H1 (cell line): ENCODE results near the gene FBXO45. TPM values are rescaled to one million over a fixed set of nuclear protein-coding genes. Genes with fewer than 3 reads are reported as not detected.

Source experiments
- BRCA1 ChIP-seq: IDR thresholded peaks from 2 replicates; pipeline ENCODE4 v1.6.1; 2012; ENCODE audit warnings: low read depth, low read length, improper control_type of control experiment
- CBX5 ChIP-seq: fragments of 300-800, 300-1000 bp; sonication (generic); IDR thresholded peaks from 2 replicates; pipeline ENCODE4 v1.7.1; 2016; ENCODE audit warnings: antibody characterized with exemption, low read length, low read depth
- CREB1 ChIP-seq: IDR thresholded peaks from 2 replicates; pipeline ENCODE4 v1.6.1; 2012; ENCODE audit warnings: inconsistent platforms
- EP300 ChIP-seq, 2 experiments: IDR thresholded peaks; 1 replicate in 1 of 2; 2 replicates in 1 of 2; pipeline ENCODE4 v1.6.1; 2011 to 2012; ENCODE audit warnings: low read depth in 2 of 2, low read length in 2 of 2, mild to moderate bottlenecking in 2 of 2, borderline replicate concordance in 1 of 2, inconsistent platforms in 1 of 2, moderate library complexity in 1 of 2
- JUN ChIP-seq: IDR thresholded peaks from 2 replicates; pipeline ENCODE4 v1.6.1; 2011; ENCODE audit warnings: low read depth, mild to moderate bottlenecking, improper control_type of control experiment, low read length
- NANOG ChIP-seq: IDR thresholded peaks from 2 replicates; pipeline ENCODE4 v1.6.1; 2011; ENCODE audit warnings: low read length, low read depth, mild to moderate bottlenecking, inconsistent platforms; ENCODE audit not compliant: insufficient read depth, poor library complexity, severe bottlenecking
- SAP30 ChIP-seq: fragments of 300-600 bp; sonication (generic); IDR thresholded peaks from 2 replicates; pipeline ENCODE4 v1.7.1; 2012; ENCODE audit warnings: low read length, moderate library complexity, mild to moderate bottlenecking, inconsistent platforms; ENCODE audit not compliant: insufficient read depth, insufficient replicate concordance
- SIRT6 ChIP-seq: IDR thresholded peaks from one replicate; pipeline ENCODE4 v1.7.1; 2012; ENCODE audit warnings: low read length, inconsistent platforms
- SP1 ChIP-seq: IDR thresholded peaks from 2 replicates; pipeline ENCODE4 v1.6.1; 2011; ENCODE audit warnings: low read depth, low read length
- SUZ12 ChIP-seq: fragments of 200-600 bp; sonication (generic); IDR thresholded peaks from 2 replicates; pipeline ENCODE4 v1.6.1; 2012; ENCODE audit warnings: mild to moderate bottlenecking, inconsistent platforms, low read length, moderate library complexity, mixed read lengths
- ZNF274 ChIP-seq: IDR thresholded peaks from 2 replicates; pipeline ENCODE4 v1.7.0; 2012; ENCODE audit warnings: low read length, borderline replicate concordance; ENCODE audit errors: extremely low read depth
- polyA plus RNA-seq, 7 experiments: library from polyadenylated mRNA; depleted of rRNA in 3 of 7; stranded (reverse) in 5 of 7; unstranded in 2 of 7; fragments of >200 nt in 5 of 7; fragments of 200-250 nt in 2 of 7; gene quantifications; 1 replicate in 5 of 7; 2 replicates in 1 of 7; 4 replicates in 1 of 7; pipeline versions ENCODE4 v1.2.1 to v1.2.3, GENCODE V29; 2011 to 2013; ENCODE audit warnings: missing spikeins in 2 of 7, mixed read lengths in 2 of 7
- total RNA-seq: library from RNA; stranded (reverse); fragmentation: NEBNext Ultra II Directional; extraction: Animal tissue kit (Norgen Biotek cat#: 25700); gene quantifications from 2 replicates; pipeline ENCODE4 v1.2.1, GENCODE V29; 2021
- TF ChIP-seq, protein P1 (sequence below): fragments of 300-600 bp; sonication (generic); IDR thresholded peaks from 2 replicates; pipeline ENCODE4 v1.7.1; 2012; ENCODE audit warnings: low read length, moderate library complexity, mild to moderate bottlenecking, inconsistent platforms; ENCODE audit not compliant: insufficient replicate concordance

The FBXO45 gene
- total and polyA plus RNA-seq, 2 of the 8 experiments (the other 6 are each of a cell fraction or from before 2014, with no cell fraction given): 5.2 to 19.4 TPM

GRCh38 chr3:196552253-196552652 lies 16.2 kb upstream of the FBXO45 start (continued):
- TF ChIP-seq, protein P1, sequence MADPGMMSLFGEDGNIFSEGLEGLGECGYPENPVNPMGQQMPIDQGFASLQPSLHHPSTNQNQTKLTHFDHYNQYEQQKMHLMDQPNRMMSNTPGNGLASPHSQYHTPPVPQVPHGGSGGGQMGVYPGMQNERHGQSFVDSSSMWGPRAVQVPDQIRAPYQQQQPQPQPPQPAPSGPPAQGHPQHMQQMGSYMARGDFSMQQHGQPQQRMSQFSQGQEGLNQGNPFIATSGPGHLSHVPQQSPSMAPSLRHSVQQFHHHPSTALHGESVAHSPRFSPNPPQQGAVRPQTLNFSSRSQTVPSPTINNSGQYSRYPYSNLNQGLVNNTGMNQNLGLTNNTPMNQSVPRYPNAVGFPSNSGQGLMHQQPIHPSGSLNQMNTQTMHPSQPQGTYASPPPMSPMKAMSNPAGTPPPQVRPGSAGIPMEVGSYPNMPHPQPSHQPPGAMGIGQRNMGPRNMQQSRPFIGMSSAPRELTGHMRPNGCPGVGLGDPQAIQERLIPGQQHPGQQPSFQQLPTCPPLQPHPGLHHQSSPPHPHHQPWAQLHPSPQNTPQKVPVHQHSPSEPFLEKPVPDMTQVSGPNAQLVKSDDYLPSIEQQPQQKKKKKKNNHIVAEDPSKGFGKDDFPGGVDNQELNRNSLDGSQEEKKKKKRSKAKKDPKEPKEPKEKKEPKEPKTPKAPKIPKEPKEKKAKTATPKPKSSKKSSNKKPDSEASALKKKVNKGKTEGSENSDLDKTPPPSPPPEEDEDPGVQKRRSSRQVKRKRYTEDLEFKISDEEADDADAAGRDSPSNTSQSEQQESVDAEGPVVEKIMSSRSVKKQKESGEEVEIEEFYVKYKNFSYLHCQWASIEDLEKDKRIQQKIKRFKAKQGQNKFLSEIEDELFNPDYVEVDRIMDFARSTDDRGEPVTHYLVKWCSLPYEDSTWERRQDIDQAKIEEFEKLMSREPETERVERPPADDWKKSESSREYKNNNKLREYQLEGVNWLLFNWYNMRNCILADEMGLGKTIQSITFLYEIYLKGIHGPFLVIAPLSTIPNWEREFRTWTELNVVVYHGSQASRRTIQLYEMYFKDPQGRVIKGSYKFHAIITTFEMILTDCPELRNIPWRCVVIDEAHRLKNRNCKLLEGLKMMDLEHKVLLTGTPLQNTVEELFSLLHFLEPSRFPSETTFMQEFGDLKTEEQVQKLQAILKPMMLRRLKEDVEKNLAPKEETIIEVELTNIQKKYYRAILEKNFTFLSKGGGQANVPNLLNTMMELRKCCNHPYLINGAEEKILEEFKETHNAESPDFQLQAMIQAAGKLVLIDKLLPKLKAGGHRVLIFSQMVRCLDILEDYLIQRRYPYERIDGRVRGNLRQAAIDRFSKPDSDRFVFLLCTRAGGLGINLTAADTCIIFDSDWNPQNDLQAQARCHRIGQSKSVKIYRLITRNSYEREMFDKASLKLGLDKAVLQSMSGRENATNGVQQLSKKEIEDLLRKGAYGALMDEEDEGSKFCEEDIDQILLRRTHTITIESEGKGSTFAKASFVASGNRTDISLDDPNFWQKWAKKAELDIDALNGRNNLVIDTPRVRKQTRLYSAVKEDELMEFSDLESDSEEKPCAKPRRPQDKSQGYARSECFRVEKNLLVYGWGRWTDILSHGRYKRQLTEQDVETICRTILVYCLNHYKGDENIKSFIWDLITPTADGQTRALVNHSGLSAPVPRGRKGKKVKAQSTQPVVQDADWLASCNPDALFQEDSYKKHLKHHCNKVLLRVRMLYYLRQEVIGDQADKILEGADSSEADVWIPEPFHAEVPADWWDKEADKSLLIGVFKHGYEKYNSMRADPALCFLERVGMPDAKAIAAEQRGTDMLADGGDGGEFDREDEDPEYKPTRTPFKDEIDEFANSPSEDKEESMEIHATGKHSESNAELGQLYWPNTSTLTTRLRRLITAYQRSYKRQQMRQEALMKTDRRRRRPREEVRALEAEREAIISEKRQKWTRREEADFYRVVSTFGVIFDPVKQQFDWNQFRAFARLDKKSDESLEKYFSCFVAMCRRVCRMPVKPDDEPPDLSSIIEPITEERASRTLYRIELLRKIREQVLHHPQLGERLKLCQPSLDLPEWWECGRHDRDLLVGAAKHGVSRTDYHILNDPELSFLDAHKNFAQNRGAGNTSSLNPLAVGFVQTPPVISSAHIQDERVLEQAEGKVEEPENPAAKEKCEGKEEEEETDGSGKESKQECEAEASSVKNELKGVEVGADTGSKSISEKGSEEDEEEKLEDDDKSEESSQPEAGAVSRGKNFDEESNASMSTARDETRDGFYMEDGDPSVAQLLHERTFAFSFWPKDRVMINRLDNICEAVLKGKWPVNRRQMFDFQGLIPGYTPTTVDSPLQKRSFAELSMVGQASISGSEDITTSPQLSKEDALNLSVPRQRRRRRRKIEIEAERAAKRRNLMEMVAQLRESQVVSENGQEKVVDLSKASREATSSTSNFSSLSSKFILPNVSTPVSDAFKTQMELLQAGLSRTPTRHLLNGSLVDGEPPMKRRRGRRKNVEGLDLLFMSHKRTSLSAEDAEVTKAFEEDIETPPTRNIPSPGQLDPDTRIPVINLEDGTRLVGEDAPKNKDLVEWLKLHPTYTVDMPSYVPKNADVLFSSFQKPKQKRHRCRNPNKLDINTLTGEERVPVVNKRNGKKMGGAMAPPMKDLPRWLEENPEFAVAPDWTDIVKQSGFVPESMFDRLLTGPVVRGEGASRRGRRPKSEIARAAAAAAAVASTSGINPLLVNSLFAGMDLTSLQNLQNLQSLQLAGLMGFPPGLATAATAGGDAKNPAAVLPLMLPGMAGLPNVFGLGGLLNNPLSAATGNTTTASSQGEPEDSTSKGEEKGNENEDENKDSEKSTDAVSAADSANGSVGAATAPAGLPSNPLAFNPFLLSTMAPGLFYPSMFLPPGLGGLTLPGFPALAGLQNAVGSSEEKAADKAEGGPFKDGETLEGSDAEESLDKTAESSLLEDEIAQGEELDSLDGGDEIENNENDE: no peak
- TF ChIP-seq SIRT6 (no peak), CBX5 (no peak), EP300 (IDR thresholded peaks at IDR 0.05; ENCODE audit: borderline replicate concordance in 1 of 2, low read depth in 2 of 2, low read length in 2 of 2) (no peak), JUN (no peak), NANOG (no peak), SUZ12 (no peak), ZNF274 (no peak), SAP30 (no peak), BRCA1 (no peak), CREB1 (no peak), SP1 (no peak)
